HG03460 (cell line): ENCODE data around the gene RNF130.

Source experiments
- ATAC-seq: cut with Tn5 transposase; IDR thresholded peaks from one replicate; pipeline ENCODE4 v1.9.1; 2021; ENCODE audit not compliant: unreplicated experiment

The RNF130 gene

GRCh38 chr5:180060192-180060591, 11.4 kb downstream of the RNF130 start:
- ATAC-seq: no peak

GRCh38 chr5:180059326-180059725, 12.2 kb downstream of the RNF130 start:
- ATAC-seq: no peak

GRCh38 chr5:180056153-180056552, 15.4 kb downstream of the RNF130 start:
- no peak for ATAC-seq

- ATAC-seq: no peak
Measured at GRCh38 chr5:180054226-180054625, 17.3 kb downstream of the RNF130 start.

GRCh38 chr5:180053061-180053602, 18.4 kb downstream of the RNF130 start:
- ATAC-seq: no peak

GRCh38 chr5:180052211-180052818, 19.2 kb downstream of the RNF130 start:
- ATAC-seq: no peak

GRCh38 chr5:180050121-180050940, 21.2 kb downstream of the RNF130 start:
- ATAC-seq: no peak

GRCh38 chr5:180049185-180049548, 22.4 kb downstream of the RNF130 start:
- ATAC-seq: no peak

- no peak for ATAC-seq
Measured at GRCh38 chr5:180047667-180048066, 23.9 kb downstream of the RNF130 start.

GRCh38 chr5:180046656-180047055, 24.9 kb downstream of the RNF130 start:
- no peak for ATAC-seq

GRCh38 chr5:180045889-180046499, 25.6 kb downstream of the RNF130 start:
- ATAC-seq: no peak

- no peak for ATAC-seq
Measured at GRCh38 chr5:180043377-180043776, 28.2 kb downstream of the RNF130 start.

GRCh38 chr5:180041301-180042274, 30.0 kb downstream of the RNF130 start:
- no peak for ATAC-seq

- ATAC-seq: no peak
Measured at GRCh38 chr5:180040287-180041214, 31.0 kb downstream of the RNF130 start.

GRCh38 chr5:180035206-180035931, 36.2 kb downstream of the RNF130 start:
- no peak for ATAC-seq

- no peak for ATAC-seq
Measured at GRCh38 chr5:180034564-180034963, 37.0 kb downstream of the RNF130 start.

GRCh38 chr5:180027459-180028089, 44.0 kb downstream of the RNF130 start:
- no peak for ATAC-seq

GRCh38 chr5:180026734-180027458, 44.7 kb downstream of the RNF130 start:
- no peak for ATAC-seq
